Osteoblast (primary cell): ENCODE data around the gene EPHB2. TPM values are rescaled to one million over a fixed set of nuclear protein-coding genes. Genes with fewer than 3 reads are reported as not detected.

Source experiments
- DNase-seq: peaks from one replicate; pipeline ENCODE4 v3.0.0; 2011; ENCODE audit warnings: low spot score, mixed read lengths; ENCODE audit not compliant: insufficient read length; ENCODE audit errors: missing footprints
- H2AFZ ChIP-seq: 2 replicates; pipeline ENCODE4 v1.6.0; 2011; ENCODE audit warnings: mild to moderate bottlenecking, low read length
- H3K27ac ChIP-seq: 2 replicates; pipeline ENCODE4 v1.5.1; 2011; ENCODE audit warnings: mild to moderate bottlenecking, low read depth, low read length, moderate library complexity
- H3K27me3 ChIP-seq: 2 replicates; pipeline ENCODE4 v1.6.0; 2012; ENCODE audit warnings: mild to moderate bottlenecking, control low read depth, inconsistent platforms, low read length, moderate library complexity; ENCODE audit not compliant: insufficient read depth
- H3K36me3 ChIP-seq: 2 replicates; pipeline ENCODE4 v1.5.1; 2011; ENCODE audit warnings: mild to moderate bottlenecking, low read length, control low read depth, moderate library complexity; ENCODE audit not compliant: insufficient read depth
- H3K4me1 ChIP-seq: 2 replicates; pipeline ENCODE4 v1.5.1; 2011; ENCODE audit warnings: mild to moderate bottlenecking, low read length, control low read depth, moderate library complexity; ENCODE audit not compliant: insufficient read depth
- H3K4me2 ChIP-seq: 2 replicates; pipeline ENCODE4 v1.6.0; 2011; ENCODE audit warnings: mild to moderate bottlenecking, low read length; ENCODE audit not compliant: insufficient read depth
- H3K4me3 ChIP-seq: fragments of 200-600 bp; sonication (generic); 3 replicates; pipeline ENCODE4 v1.5.1; 2012; ENCODE audit warnings: mild to moderate bottlenecking, low read length, inconsistent platforms; ENCODE audit not compliant: insufficient read depth
- H3K79me2 ChIP-seq: 2 replicates; pipeline ENCODE4 v1.6.0; 2012; ENCODE audit warnings: mild to moderate bottlenecking, low read length, control low read depth, inconsistent platforms; ENCODE audit not compliant: insufficient read depth
- H3K9me3 ChIP-seq: 2 replicates; pipeline ENCODE4 v1.5.1; 2011; ENCODE audit warnings: low read depth, low read length, control low read depth
- H4K20me1 ChIP-seq: 2 replicates; pipeline ENCODE4 v1.6.0; 2012; ENCODE audit warnings: mild to moderate bottlenecking, low read length, control low read depth; ENCODE audit not compliant: insufficient read depth
- total RNA-seq: library from RNA; depleted of rRNA; stranded (reverse); fragments of >200 nt; gene quantifications from 2 replicates; pipeline ENCODE4 v1.2.3, GENCODE V29; 2012
- TF ChIP-seq, protein P1 (sequence below): IDR thresholded peaks from 2 replicates; pipeline ENCODE4 v1.5.1; 2011; ENCODE audit warnings: mild to moderate bottlenecking, low read depth, low read length, moderate library complexity; ENCODE audit errors: extremely low read depth

The EPHB2 gene
- total RNA-seq, 1 donor = 8.7 TPM

DNA sequence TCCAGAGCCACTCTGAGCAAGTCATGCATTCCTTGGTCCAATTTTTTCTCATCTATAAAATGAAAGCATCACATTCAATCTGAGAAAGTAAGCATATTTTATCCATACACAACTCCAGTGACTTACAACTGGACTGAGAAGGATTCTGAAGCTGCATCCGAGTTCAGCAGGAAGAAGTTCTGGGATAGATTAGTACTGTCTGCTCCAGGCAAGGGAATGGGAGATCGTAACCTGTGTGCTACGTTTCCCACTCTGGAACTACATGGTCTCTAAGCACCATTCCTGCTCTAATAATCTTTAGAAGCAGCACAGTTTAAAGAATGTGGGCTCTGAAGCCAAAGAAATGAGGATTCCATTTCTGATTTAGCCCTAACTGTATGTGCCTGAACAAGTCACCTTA lies 182.7 kb downstream of the EPHB2 start:
- Histone ChIP-seq H3K27me3 (no peaks in the 10 kb centered on the region), H3K9me3 (no peaks in the 10 kb centered on the region), H3K79me2 (no peaks in the 10 kb centered on the region), H4K20me1 (no peaks in the 10 kb centered on the region), H2AFZ (no peak overlapping the region), H3K27ac (no peak overlapping the region), H3K4me1 (no peaks in the 10 kb centered on the region), H3K4me2 (no peak overlapping the region), H3K4me3 (no peak overlapping the region), H3K36me3 (peaks cover 2% of the 10 kb centered on the region)
- no peak for DNase-seq
- TF ChIP-seq, protein P1, sequence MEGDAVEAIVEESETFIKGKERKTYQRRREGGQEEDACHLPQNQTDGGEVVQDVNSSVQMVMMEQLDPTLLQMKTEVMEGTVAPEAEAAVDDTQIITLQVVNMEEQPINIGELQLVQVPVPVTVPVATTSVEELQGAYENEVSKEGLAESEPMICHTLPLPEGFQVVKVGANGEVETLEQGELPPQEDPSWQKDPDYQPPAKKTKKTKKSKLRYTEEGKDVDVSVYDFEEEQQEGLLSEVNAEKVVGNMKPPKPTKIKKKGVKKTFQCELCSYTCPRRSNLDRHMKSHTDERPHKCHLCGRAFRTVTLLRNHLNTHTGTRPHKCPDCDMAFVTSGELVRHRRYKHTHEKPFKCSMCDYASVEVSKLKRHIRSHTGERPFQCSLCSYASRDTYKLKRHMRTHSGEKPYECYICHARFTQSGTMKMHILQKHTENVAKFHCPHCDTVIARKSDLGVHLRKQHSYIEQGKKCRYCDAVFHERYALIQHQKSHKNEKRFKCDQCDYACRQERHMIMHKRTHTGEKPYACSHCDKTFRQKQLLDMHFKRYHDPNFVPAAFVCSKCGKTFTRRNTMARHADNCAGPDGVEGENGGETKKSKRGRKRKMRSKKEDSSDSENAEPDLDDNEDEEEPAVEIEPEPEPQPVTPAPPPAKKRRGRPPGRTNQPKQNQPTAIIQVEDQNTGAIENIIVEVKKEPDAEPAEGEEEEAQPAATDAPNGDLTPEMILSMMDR = no peak

DNA sequence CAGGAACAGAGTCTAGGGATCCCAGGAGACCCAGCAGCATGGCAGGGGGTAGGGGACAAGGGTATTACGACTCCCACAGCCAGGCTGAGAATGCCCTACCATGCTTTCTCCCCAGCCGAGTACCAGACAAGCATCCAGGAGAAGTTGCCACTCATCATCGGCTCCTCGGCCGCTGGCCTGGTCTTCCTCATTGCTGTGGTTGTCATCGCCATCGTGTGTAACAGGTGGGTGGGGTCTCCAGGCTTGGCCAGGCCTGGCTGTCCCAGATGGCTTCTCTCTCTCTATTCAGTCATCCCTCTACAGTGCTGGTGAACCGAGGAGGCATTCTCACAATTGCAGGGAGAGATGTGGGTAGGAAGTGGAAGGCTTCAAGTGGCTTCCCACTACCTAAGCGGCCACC lies 184.7 kb downstream of the EPHB2 start:
- no peak for DNase-seq
- H3K27me3 ChIP-seq = no peaks in the 10 kb centered on the region
- H3K27ac ChIP-seq = no peak overlapping the region
- TF ChIP-seq, protein P1 = no peak
- H4K20me1 ChIP-seq = no peaks in the 10 kb centered on the region
- no peak overlapping the region for H2AFZ ChIP-seq
- H3K4me3 ChIP-seq = no peak overlapping the region
- H3K79me2 ChIP-seq = no peaks in the 10 kb centered on the region
- H3K4me2 ChIP-seq = no peak overlapping the region
- H3K4me1 ChIP-seq = no peaks in the 10 kb centered on the region
- peaks cover 2% of the 10 kb centered on the region for H3K36me3 ChIP-seq
- no peaks in the 10 kb centered on the region for H3K9me3 ChIP-seq

DNA sequence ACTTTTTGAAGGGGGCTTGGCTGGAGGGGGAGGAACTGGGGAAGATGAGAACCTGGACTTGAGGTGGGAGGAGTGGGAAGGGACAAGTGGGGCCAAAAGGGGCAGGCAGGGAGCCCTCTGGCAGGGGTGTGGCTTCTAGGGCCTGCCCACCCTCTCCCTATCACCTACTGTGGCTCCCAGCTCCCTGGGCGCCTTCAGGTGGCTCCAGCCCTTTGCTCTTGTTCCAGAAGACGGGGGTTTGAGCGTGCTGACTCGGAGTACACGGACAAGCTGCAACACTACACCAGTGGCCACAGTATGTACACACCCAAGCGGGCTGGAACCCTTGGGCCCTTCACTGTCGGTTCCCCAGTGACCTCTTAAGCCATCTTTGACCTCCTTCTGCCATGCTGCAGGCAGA lies 185.5 kb downstream of the EPHB2 start:
- TF ChIP-seq, protein P1 = no peak
- Histone ChIP-seq H2AFZ (no peak overlapping the region), H3K9me3 (no peaks in the 10 kb centered on the region), H3K27ac (no peak overlapping the region), H3K36me3 (peaks cover 2% of the 10 kb centered on the region), H3K4me3 (no peak overlapping the region), H4K20me1 (no peaks in the 10 kb centered on the region), H3K79me2 (no peaks in the 10 kb centered on the region), H3K4me1 (no peaks in the 10 kb centered on the region), H3K27me3 (no peaks in the 10 kb centered on the region), H3K4me2 (no peak overlapping the region)
- DNase-seq = no peak

DNA sequence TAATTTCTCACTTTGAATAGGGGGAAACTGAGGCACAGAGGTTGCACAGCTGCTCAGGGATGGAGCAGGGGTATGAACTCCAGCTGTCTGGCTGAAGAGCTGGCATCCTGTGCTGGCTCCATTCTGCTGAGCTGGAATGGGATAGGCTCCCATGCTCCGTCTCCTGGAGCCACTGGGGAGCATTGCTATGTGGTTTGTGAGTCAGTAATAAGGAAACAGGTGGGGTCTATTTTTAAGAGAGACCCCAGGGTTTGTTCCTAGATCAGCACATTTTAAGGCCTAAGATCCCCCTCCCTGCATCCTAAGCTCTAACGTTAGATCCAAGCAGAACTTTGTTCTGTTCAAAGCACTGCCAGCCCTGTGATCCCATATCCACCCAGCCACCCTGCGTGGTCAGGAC lies 189.8 kb downstream of the EPHB2 start:
- Histone ChIP-seq H3K4me1 (peaks cover 5% of the 10 kb centered on the region), H3K36me3 (no peaks in the 10 kb centered on the region), H3K4me3 (no peak overlapping the region), H3K4me2 (no peak overlapping the region), H3K27ac (no peak overlapping the region), H3K27me3 (no peaks in the 10 kb centered on the region), H3K9me3 (no peaks in the 10 kb centered on the region), H4K20me1 (no peaks in the 10 kb centered on the region), H3K79me2 (no peaks in the 10 kb centered on the region), H2AFZ (no peak overlapping the region)
- TF ChIP-seq, protein P1 = no peak
- no peak for DNase-seq
